SHP77 (cell line): Measurements from ENCODE around the gene AEBP2.
"Not testable (repeated sequence)": the region's sequence is repeated elsewhere in the genome, so short reads cannot be mapped to it uniquely, and the experiment has no call there.

Source experiments
- DNase-seq, 2 experiments: peaks; one replicate each; lab custom pipeline; 2025; lab: John Stamatoyannopoulos, UW

Gene AEBP2

DNA sequence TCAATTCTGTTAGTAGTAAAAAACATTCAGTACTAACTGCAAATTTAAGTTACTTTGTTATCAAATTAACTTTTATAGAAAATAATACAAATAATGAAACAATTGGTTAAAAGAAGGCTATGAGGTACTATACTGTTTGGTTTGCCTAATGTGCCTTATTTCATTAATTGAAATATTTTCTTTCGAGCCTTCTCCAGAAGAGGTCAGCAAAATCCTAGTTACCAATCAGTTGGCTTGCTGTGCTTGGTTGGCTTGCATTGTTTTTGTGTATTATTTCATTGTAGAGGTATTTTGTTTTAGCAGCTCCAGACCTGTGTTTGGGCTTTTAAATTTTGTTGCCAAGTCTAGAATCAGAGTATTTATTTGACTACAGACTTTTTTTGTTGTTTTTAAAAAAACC, 68.5 kb downstream of the AEBP2 start:
- no peak for DNase-seq

DNA sequence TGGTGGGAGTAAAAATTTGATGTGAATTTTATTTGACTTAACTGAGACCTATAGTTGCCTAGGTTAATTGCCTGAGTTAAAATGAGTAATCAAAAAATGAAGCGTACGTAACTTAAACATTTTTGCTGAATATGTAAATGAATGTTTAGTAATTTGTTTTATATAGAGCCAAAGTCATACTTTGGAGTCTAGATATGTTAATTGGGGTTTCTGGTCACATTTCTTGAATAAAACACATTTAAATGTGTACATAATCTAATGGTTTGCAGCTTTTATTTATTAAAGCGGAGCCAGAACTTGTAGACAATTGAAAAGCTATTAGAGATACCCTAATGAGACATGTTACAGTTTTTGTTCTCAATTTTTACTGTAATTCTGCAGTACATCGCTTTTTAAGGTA, 71.2 kb downstream of the AEBP2 start:
- no peak for DNase-seq

DNA sequence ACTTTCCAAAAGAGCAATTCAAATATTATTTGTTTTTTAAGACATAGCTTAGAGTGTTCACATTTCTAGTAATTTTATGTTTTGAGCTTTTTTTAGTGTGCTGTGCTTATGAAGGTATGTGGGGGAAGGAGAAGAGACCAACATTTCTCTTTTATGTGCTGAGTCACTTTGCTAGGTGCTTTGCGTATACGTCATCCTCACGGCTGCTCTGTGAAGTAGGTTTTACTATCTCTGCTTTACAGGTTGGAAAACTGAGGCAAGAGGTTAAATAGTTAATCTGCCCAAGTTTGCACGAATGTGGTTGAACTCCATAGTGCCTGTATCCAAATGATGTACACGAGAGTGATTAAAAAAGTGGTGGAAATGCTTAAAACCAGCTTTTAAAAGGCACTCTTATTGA, 75.9 kb downstream of the AEBP2 start:
- no peak for DNase-seq

DNA sequence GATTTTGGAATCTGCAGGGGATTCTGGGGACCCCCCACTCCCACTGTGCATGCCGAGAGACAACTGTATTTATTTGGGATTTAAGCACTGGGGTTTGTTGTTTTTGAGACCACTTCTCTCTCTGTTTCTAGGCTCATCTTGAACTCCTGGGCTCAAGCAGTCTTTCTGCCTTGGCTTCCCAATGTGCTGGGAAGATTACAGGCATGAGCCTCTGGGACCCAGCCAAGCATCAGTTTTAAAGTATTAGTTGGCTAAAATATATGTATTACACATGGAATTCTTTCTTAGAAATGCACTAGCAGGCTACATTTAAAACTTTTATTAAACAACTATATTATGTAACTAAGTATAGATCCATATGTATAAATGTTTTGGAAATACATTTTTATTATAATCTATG, 78.3 kb downstream of the AEBP2 start:
- DNase-seq: no peak

DNA sequence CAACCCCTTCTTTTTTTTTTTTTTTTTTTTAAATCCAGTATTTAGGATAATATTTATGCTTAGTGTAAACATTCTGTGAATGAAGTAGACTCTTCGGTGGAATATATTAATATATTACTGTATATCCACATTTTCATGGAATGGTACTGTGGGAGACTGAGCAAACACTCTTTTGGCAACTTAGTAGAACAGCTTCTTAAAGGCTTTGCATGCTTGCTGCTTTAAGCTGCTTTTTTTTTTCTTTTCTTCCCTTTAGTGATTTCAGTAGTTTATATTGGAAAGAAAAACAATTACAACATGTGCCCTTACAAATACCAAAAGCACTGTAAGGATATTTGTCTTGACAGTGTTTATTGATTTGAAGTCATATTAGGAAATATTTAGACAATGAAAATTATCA, 78.9 kb downstream of the AEBP2 start:
- DNase-seq: no peak

DNA sequence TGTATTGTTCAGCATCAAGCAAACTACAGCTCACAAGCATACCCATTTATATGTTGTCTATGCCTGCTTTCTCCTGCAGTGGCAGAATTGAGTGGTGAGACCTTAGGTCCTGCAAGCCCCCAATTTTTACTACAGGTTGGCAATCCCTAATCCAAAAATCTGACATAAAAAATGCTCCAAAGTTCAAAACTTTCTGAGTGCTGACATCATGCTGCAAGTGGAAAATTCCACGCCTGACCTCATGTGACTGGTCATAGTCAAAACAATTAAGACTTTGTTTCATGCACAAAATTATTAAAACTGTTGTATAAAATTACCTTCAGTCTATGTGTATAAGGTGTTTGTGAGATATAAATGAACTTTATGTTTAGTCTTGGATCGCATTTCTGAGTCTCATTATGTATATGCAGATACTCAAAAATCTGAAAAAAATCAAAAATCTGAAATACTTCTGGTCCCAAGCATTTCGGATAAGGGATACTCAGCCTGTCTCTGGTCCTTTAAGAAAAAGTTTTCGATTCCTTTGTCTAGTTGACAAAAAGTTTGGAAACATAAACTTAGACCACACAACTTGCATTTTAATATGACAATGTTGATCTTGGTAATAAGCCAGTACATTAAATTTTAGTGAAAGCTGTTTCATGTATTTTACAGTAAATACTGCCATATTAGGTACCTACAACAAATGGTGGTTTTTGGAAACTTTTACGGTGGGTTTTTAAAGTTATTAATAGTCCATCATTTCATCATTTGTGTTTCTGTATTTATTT, 81.5 kb downstream of the AEBP2 start:
- no peak for DNase-seq

DNA sequence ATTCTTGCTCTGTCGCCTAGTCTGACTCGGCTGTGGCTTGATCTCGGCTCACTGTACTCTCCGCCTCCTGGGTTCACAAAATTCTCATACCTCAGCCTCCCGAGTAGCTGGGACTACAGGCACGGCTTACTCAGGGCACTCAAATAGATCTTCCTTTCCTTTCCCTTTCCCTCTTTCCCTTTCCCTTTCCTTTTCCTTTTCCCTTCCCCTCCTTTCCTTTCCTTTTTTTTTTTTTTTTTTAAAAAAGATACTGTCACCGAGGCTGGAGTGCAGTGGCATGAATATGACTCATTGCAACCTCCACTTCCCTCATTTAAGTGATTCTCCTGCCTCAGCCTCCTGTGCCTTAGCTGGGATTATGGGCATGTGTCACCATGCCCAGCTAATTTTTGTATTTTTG, 86.0 kb downstream of the AEBP2 start:
- no peak for DNase-seq

DNA sequence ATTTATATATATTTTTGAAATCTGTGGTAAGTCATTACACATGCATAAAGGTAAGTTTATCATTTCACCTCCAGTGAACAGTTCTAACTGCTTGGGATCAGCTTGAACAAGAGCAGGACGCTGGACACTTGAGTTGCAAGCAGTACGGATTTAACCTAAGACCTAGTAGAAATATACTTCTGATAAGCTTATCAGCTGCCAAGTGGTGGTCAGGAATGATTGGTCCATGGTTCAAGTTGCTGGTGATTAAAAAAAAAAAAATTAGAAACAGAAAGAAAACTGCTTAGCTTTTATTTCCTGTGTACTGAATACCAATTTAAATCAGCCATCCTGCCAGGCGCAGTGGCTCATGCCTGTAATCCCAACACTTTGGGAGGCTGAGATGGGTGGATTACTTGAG, 88.6 kb downstream of the AEBP2 start:
- DNase-seq: no peak

DNA sequence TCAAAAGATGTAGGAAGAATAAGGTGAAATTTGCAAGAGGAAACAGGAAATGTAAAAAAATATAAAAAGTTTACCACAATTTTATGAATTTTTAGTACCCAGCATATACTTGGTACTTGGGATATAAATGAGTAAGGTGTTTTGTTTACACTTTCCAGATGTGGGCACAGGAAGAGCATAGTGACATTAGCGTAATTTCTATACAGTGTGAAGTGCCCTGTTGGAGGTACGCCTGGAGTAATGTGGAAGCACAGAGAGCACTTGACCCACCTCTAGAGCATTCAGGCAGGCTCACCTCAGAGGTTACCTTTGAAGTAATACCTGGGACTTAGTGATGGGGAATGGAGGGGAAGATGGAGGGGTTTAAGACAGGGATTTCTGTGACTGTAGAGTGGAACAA, 89.5 kb downstream of the AEBP2 start:
- no peak for DNase-seq

DNA sequence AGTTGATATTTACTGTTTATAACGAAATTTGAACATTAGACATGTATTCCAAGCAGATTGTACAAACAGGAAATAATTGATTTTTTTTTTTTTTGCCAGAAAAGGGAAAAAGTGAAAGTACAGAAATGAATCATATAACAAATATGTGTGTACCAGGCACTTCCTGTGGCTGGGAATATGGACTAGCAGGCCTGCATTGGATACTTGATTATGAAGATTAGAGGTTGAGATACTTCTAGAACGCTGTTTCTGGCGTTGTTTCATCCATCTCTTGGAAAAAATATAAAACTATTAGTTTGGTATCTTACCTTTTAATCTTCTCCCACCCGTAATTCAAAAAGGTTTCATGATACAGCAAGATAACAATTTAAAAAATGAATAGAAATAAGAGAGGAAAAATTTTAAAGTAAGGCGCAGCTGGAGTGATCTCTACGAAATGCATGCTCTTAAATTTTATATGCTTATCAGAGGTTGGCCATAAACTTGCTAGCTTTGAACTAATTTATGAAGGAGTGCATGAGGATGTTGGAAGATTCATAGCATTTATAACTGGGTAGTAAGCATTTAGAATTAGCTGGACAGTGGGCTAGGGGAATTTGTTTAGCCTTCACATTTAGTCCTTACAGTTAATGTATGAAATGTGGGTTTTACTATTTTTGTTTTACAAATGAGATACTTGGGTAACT, 90.8 kb downstream of the AEBP2 start:
- DNase-seq: no peak

DNA sequence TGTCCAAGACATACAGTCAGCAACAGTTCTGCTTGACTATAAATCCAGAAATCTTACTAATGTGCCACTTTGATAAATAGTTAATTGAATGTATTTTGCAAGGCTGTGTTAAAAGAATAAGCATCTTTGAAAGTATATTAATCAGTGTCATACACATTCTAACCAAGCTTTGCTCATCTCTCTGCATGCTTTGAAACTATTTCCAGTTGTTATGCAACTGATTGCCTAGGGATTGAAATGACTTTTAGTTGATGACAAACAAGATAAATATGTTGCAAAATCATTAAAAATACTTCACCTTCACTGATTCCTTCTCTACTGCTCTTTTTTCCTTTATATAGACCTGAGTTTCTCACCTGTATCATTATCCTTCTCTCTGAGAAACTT, 91.3 kb downstream of the AEBP2 start:
- no peak for DNase-seq

DNA sequence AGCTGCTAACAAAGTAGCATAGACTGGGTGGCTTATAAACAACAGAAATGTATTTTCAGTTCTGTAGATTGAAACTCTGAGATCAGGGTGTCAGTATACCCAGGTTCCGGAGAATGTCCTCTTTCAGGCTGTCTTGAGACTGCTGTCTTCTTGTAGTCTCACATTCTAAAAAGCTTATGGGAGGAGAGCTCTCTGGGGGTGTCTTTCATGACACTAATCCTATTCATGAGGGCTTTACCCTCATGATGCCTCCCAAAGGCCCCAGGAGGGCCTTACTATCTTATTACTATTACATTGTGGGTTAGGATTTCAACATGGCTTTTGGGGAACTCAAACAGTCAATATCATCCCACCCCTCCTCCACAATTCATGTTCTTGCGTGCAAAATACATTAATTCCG, 94.3 kb downstream of the AEBP2 start:
- no peak for DNase-seq

DNA sequence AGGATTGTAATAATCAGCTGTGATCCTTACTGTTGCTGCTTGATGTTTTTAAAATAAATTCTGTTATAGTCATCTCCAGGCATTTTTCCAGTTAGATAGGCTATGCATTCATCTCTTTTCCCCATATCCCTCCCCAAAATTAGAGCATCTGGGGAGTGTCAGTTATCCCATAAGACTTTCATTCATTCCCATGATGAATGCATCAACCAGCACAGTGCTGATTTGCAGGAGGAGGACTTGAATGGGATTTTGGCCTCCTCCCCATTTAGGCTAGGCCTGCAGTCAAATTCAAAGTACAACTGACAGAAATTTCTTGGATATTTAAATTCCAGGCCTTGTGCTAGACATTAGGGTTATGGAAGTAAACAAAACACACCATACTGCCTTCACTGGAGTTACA, 99.8 kb downstream of the AEBP2 start:
- no peak for DNase-seq

DNA sequence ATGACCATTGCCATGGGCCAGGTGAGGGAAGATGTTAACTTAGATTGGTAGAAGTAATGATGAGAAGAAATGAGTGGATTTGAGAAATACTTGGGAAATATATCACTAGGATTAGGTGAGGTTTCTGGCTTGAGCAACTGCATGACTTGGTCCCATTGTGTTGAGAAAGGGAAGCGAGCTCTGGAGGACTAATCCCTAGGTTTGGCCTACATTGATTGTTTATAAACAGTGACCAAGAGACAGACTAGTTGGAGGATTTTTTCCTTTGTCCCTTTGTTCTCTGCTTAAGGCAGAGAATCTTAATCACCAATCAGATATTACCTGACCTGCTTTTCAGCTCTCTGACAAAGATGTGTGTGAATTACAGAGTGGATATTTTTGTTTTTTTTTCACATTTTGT, 100.5 kb downstream of the AEBP2 start:
- no peak for DNase-seq

DNA sequence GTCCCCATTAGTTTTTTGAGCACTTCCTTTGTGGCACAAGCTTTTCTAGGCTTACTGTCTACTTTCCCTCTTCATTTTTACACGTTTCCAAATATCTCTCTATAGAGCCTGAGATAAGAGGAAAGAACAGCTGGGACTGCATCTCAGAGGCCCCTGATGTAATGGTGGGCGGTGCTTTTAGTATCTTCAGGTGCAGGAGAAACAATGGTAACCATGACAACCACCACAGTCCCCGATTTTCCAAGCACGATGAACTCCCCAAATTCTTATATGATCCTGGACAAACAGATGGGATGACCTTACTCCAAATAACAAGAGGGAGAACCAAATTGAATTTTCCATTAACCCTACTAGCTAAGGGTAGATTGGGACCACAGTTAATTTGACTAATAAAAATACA, 103.3 kb downstream of the AEBP2 start:
- no peak for DNase-seq

DNA sequence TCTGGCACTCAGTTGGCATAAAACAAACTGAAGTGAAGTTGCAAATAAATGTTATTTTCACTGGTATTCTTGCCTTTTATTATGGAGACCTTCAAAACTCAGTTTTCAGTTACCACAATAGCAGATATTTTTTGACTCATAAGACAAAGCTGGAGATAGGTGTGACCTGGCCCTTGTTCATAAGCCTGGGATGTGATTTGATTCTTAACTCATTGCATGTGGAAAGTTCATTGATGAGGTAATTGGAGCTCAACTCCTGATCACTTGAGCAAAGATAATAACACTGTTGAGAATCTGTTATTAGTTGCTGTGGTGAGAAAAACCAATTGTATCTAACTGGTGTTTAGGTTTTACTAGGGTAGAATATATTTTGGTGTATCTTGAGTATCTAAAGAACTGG, 105.1 kb downstream of the AEBP2 start:
- DNase-seq: no peak

DNA sequence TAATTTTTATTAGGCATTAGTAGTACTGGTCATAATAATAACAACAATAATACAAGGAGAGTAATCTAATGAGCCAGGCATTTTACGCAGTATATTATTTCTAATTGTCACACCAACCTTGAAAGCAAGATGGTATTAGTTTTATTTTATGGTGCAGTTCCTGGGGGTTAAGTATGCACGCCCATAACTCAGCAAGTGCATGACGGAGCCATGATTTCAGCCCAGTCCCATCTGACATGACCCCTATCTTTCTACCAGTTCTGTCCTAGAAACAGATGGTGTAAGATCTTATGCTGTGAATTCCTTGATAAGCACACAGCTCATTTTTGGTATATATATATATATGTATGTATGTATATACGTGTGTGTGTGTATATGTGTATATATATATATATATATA, 106.0 kb downstream of the AEBP2 start:
- no peak for DNase-seq

DNA sequence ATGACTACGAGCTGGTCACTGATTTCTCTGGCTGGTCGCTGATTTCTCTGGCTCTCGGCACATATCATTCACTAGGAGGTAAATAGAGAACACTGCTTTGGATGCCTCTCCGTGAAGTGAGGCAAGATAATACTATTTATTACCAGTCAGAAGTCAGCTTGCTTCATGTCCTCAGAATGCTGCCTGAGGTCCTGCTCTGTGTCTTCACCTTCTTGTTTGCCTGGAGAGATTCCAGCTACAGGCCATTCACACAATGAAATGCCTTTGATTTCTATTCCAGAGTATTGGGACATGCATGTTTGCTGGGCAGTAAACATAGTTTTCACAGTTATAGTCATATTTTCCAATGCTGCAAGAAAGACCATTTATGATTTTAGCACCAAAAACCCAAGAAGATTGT, 106.7 kb downstream of the AEBP2 start:
- no peak for DNase-seq

DNA sequence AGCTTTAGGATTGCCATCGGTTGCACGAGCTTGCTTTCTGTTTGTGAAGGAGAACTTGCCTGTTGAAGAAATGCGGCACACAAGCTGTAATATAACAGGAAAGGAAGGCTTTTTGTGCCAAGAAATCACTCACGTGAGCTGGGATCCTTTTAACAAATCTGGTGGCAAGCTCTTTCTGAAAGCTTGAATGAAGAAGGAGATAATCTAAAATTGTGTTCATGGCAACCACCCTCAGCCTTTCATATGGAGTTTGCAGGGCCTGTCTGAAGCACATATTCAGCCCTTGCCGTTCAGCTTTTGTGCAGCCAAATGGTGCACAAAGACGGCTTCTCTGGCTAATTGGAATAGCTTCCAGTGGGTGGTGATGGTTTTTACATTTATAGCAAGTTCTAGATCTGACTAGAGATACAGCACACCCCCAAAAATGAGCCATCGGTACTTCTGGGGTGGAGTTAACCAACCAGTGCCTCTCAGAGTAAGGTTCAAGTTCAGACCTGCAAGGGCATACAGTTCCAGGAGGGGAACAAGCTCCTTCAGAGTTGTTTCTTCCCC, 107.4 kb downstream of the AEBP2 start:
- no peak for DNase-seq

DNA sequence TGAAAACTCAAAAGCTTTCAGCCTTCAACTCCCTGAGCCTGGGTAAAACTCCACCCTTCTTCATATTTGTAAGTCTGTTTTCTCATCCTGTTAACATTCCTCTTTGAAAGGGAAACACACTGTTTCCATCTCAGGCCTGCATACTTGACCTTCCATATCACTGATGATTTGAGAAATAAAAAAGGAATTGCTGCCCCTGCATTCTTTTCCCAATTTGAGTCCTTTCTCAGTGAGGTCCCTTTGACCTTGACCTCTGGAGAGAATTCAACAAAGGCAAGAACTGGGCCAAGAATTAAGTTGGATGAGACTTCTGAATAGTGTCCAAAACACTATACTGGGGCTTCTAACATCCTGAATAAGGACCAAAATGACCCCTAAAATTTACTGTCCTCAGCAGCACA, 108.0 kb downstream of the AEBP2 start:
- no peak for DNase-seq

DNA sequence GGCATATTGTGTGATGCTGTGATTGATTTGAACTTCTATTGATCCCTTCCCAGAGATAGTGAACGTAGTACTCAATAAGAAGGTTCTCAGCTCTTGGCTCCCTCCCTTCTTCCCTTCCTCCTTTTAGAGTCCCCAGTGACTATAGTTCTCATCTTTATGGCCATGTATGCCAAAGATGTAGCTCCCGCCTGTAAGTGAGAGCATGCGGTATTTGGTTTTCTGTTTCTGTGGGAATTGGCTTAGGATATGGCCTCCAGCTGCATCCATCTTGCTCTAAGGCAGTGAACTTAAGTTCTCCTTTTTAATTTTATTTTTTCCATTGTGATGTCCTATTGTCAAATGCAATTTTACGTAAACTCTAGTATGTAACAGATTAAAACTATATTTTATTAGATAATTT, 109.5 kb downstream of the AEBP2 start:
- no peak for DNase-seq

DNA sequence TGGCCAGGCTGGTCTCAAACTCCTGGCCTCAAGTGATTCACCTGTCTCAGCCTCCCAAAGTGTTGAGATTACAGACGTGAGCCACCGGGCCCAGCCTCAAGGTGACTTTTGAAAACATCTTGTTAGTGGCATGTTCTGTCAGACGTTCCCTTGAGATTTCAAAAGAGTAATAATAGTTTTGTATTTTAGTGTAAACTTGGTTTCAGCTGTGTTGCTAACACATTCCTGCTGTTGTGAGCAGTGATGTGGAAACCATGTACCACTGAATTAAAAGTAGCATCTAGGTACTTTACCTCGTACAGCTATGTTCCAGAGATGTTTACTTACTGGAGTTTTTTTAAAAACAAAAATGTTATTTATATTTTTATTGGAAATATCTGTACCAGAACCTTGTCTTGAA, 111.3 kb downstream of the AEBP2 start:
- DNase-seq: no peak

DNA sequence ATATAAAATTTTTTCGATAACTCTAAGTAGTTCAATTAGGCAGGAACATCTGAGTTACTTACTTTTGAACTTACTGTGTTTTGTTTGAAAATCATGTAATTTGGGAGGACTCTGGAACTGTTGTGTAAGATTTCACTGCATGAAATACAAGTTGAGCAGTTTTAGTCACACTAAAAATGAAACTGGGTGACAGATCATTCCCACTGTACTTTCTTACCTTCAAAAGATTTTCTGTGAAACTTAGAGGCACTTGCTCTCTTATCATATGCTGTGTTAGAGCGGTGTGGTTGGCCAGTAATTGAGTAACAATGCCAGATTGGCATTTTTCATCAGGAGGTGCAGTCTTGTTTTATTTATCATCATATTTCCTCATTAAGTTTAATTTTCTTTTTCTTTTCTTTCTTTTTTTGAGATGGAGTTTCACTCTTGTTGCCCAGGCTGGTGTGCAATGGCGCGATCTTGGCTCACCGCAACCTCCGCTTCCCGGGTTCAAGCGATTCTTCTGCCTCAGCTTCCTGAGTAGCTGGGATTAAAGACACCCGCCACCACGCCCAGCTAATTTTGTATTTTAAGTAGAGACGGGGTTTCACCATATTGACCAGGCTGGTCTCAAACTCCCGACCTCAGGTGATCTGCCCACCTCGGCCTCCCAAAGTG, 113.3 kb downstream of the AEBP2 start:
- not testable (repeated sequence) for DNase-seq
